ENCODE measurements around the gene S1PR3.

S1PR3 gene

DNA sequence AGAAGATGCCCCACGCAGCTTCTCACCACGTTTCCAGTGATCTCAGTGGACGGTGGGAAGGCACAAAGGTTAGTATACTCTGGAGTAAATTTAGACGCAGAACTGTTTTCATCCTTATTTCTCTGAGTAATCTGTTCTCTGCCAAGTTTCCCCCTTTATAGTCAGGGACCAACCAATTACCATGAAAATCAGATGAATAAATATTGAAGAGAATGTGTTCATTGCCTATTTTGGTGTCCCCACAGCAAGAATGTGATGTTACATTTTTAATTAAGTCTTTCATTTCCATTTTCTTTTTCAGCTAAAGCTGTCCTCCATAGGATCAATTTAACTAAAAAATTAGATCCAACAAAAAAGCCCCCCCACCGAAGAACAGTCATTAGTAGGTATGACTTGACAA, 41.4 kb downstream of the S1PR3 start:
- no peaks in the 10 kb centered on the region for H3K27me3 ChIP-seq (ENCODE audit: control insufficient read depth, insufficient read depth, low read length)
- no peak overlapping the region for H3K27ac ChIP-seq (ENCODE audit: low read length)
- H3K9me3 ChIP-seq (ENCODE audit: control insufficient read depth, low read depth, low read length), result peaks cover 6% of the 10 kb centered on the region
- H3K9ac ChIP-seq (ENCODE audit: low read length), result no peak overlapping the region
- no peaks in the 10 kb centered on the region for H3K4me1 ChIP-seq (ENCODE audit: control insufficient read depth, low read depth, low read length)
- H3K4me3 ChIP-seq (ENCODE audit: low read length), result no peak overlapping the region
- H3K36me3 ChIP-seq (ENCODE audit: control insufficient read depth, low read depth, low read length), result no peaks in the 10 kb centered on the region

DNA sequence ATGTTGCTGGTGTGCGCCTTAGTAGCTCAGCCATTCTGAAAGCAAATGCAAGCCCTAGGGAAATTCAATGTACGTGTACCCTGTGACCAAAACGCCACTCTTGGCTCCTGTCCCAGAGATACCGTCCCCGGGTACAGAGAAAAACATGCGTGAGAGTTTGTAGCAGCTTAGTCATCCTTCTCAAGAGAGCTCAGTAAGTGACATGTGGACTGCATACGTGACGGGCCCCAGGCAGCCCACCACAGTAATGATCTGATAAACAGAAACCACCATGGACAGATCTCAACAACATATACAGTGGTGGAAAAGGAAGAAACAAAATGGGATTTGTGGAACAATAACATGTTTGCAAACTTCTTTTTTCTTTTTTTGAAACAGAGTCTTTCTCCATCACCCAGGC, 45.1 kb downstream of the S1PR3 start:
- H3K9ac ChIP-seq (ENCODE audit: low read length), result no peak overlapping the region
- no peak overlapping the region for H3K4me3 ChIP-seq (ENCODE audit: low read length)
- H3K27ac ChIP-seq (ENCODE audit: low read length), result no peak overlapping the region
- no peaks in the 10 kb centered on the region for H3K9me3 ChIP-seq (ENCODE audit: control insufficient read depth, low read depth, low read length)
- H3K36me3 ChIP-seq (ENCODE audit: control insufficient read depth, low read depth, low read length), result no peaks in the 10 kb centered on the region
- no peaks in the 10 kb centered on the region for H3K27me3 ChIP-seq (ENCODE audit: control insufficient read depth, insufficient read depth, low read length)
- no peaks in the 10 kb centered on the region for H3K4me1 ChIP-seq (ENCODE audit: control insufficient read depth, low read depth, low read length)

DNA sequence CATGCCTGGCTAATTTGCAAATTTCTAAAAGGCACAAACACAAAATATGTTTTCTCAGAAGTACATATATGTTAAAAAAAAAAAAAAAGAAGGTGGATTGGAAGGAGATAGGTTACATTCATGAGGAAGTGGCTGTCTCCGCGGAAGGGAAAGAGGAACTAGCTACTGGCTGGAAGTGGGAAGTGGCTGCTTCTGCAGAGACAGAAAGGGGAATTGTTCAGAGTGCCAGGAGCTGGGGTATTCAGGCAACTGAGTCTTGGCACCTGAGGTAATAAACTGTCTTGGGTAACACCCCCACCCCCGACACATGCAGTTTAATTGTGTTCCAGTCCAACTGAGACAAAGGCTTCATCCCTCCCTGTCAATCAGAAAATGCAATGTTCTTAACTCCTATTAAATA, 45.6 kb downstream of the S1PR3 start:
- no peaks in the 10 kb centered on the region for H3K4me1 ChIP-seq (ENCODE audit: control insufficient read depth, low read depth, low read length)
- no peaks in the 10 kb centered on the region for H3K27me3 ChIP-seq (ENCODE audit: control insufficient read depth, insufficient read depth, low read length)
- H3K36me3 ChIP-seq (ENCODE audit: control insufficient read depth, low read depth, low read length), result no peaks in the 10 kb centered on the region
- no peak overlapping the region for H3K9ac ChIP-seq (ENCODE audit: low read length)
- no peak overlapping the region for H3K27ac ChIP-seq (ENCODE audit: low read length)
- no peaks in the 10 kb centered on the region for H3K9me3 ChIP-seq (ENCODE audit: control insufficient read depth, low read depth, low read length)
- no peak overlapping the region for H3K4me3 ChIP-seq (ENCODE audit: low read length)

DNA sequence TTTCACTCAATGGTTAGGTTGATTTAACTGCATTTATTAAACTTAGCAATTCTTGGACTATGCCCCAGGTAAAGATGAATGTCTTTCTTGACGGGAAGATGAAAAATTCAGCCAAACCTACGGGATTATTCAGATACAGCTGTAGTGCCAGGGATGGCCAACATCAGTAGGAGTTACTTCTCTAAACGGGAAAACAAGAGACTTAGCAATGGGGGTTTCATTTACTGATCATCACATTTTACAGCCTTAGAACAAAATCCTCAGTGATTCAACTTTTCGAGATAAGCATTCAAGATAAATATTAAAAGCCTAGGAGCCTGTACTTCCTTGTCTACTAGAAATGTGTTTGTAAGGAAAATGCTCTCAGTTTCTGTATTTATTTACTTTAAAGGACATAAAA, 46.1 kb downstream of the S1PR3 start:
- Histone ChIP-seq H3K4me3 (ENCODE audit: low read length) (no peak overlapping the region), H3K9me3 (ENCODE audit: control insufficient read depth, low read depth, low read length) (no peaks in the 10 kb centered on the region), H3K27me3 (ENCODE audit: control insufficient read depth, insufficient read depth, low read length) (no peaks in the 10 kb centered on the region), H3K9ac (ENCODE audit: low read length) (no peak overlapping the region), H3K36me3 (ENCODE audit: control insufficient read depth, low read depth, low read length) (no peaks in the 10 kb centered on the region), H3K27ac (ENCODE audit: low read length) (no peak overlapping the region), H3K4me1 (ENCODE audit: control insufficient read depth, low read depth, low read length) (no peaks in the 10 kb centered on the region)

DNA sequence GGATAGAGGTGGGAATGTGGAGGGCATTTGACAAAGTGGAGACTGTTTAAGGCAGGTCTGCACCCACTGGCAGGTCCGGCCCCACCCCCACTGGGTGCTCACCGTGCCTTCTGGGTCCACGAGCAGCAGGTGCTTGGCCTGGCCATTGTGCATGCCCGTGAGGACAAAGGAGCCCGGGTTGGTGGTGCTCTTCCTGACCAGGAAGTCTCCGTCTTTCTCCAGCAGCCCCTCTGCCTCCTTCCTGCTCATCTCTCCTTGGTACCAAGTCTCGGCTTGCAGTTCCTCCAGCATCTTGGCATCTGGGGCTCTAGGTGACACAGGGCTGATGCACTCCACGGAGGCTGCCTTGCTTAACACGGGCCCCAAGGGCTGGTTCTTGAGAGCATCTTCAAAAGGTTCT, 46.6 kb downstream of the S1PR3 start:
- H3K4me3 ChIP-seq (ENCODE audit: low read length), result no peak overlapping the region
- H3K36me3 ChIP-seq (ENCODE audit: control insufficient read depth, low read depth, low read length), result no peaks in the 10 kb centered on the region
- no peak overlapping the region for H3K27ac ChIP-seq (ENCODE audit: low read length)
- H3K9me3 ChIP-seq (ENCODE audit: control insufficient read depth, low read depth, low read length), result no peaks in the 10 kb centered on the region
- H3K27me3 ChIP-seq (ENCODE audit: control insufficient read depth, insufficient read depth, low read length), result no peaks in the 10 kb centered on the region
- no peak overlapping the region for H3K9ac ChIP-seq (ENCODE audit: low read length)
- H3K4me1 ChIP-seq (ENCODE audit: control insufficient read depth, low read depth, low read length), result no peaks in the 10 kb centered on the region

DNA sequence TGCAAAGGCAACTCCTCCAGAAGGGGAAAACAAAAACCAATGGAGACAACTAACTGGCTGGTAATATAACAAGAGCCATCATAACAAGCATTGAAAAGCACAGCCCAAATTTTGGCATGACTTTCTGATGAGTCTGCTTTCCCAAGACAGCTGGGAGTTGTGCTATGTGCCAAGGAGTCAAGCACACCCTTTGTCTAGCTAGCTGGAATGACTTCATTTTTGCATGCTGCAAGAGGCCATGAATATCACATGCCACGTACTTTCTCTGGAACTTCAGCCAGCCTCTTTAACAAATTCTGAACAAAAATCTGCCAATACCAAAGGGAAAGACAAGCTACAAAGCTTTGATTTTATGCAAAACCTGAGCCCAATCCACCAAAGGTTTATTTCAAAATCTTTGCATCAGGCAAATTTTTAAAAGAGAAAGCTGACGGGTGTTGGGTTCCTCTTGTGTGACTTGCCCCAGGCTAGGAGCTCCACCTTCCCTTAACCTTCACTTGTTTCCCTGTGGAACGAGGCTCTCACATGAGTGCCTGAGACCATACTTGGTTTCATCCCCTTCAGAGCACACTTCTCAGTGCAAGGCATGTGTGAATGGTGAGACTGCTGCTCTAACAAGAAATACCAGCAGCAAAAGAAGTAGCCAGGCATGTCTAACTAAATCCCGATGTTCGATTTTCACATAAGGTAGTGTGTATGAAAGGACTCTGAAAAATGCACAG, 47.3 kb downstream of the S1PR3 start:
- no peak overlapping the region for H3K27ac ChIP-seq (ENCODE audit: low read length)
- no peak overlapping the region for H3K9ac ChIP-seq (ENCODE audit: low read length)
- no peak overlapping the region for H3K4me3 ChIP-seq (ENCODE audit: low read length)
- H3K9me3 ChIP-seq (ENCODE audit: control insufficient read depth, low read depth, low read length), result no peaks in the 10 kb centered on the region
- H3K36me3 ChIP-seq (ENCODE audit: control insufficient read depth, low read depth, low read length), result no peaks in the 10 kb centered on the region
- H3K4me1 ChIP-seq (ENCODE audit: control insufficient read depth, low read depth, low read length), result no peaks in the 10 kb centered on the region
- H3K27me3 ChIP-seq (ENCODE audit: control insufficient read depth, insufficient read depth, low read length), result no peaks in the 10 kb centered on the region

DNA sequence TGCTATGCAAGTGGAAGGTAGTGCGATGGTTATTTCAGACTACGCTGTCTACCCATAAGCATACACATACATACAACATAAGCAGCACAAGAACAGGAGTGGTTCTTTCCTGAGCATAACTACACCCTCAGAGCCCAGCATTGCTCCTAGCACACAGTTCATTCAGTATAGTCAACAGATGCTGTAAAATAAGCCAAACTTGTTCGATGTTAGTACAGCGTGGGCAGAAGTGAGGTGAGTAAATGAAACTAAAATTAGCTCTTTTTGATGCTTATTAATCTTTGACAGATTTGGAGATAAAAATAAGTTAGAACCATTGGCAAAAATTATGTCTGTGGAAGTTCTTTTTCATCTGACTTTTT, 47.8 kb downstream of the S1PR3 start:
- Histone ChIP-seq H3K27me3 (ENCODE audit: control insufficient read depth, insufficient read depth, low read length) (no peaks in the 10 kb centered on the region), H3K4me3 (ENCODE audit: low read length) (no peak overlapping the region), H3K4me1 (ENCODE audit: control insufficient read depth, low read depth, low read length) (no peaks in the 10 kb centered on the region), H3K27ac (ENCODE audit: low read length) (no peak overlapping the region), H3K9me3 (ENCODE audit: control insufficient read depth, low read depth, low read length) (no peaks in the 10 kb centered on the region), H3K36me3 (ENCODE audit: control insufficient read depth, low read depth, low read length) (no peaks in the 10 kb centered on the region), H3K9ac (ENCODE audit: low read length) (no peak overlapping the region)

DNA sequence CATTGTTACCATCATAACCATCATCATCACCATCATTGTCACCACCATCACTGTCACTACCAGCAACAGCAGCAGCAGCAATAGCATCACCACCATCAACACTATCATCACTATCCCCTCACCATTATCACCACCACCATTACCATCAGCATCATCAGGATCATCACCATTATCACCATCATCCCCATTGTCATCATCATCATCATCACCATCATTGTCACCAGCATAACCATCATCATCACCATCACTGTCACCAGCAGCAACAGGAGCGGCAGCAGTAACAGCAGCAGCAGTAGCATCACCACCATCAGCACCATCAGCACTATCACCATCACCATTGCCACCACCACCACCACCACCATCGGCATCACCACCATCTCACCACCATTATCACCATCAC, 48.4 kb downstream of the S1PR3 start:
- no peaks in the 10 kb centered on the region for H3K9me3 ChIP-seq (ENCODE audit: control insufficient read depth, low read depth, low read length)

DNA sequence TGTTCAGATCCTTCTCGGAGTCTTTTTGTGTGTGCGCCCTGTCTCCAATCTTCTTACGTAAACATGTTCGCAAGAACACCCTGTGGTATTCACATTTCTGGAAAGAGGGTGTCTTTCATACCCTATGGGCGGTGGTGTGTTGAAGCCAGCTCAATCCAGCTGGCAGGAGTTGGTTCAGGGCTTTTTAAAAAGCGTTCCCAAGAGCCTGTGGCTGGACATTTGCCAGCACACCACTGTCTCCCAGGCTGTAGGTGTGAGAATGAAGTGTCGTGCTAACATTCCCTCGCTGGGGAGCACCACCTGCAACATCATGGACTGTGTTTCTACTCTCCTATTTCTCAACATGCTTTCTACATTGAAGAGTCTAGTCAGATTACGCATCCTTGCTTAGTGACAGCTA, 51.7 kb downstream of the S1PR3 start:
- Histone ChIP-seq H3K9me3 (ENCODE audit: control insufficient read depth, low read depth, low read length) (no peaks in the 10 kb centered on the region), H3K27ac (ENCODE audit: low read length) (no peak overlapping the region), H3K9ac (ENCODE audit: low read length) (no peak overlapping the region), H3K4me3 (ENCODE audit: low read length) (no peak overlapping the region), H3K36me3 (ENCODE audit: control insufficient read depth, low read depth, low read length) (no peaks in the 10 kb centered on the region), H3K27me3 (ENCODE audit: control insufficient read depth, insufficient read depth, low read length) (no peaks in the 10 kb centered on the region), H3K4me1 (ENCODE audit: control insufficient read depth, low read depth, low read length) (no peaks in the 10 kb centered on the region)

More for the DNA sequence above, 48.4 kb downstream of the S1PR3 start:
- Histone ChIP-seq H3K27ac (ENCODE audit: low read length) (no peak overlapping the region), H3K36me3 (ENCODE audit: control insufficient read depth, low read depth, low read length) (no peaks in the 10 kb centered on the region), H3K27me3 (ENCODE audit: control insufficient read depth, insufficient read depth, low read length) (no peaks in the 10 kb centered on the region), H3K9ac (ENCODE audit: low read length) (no peak overlapping the region), H3K4me3 (ENCODE audit: low read length) (no peak overlapping the region), H3K4me1 (ENCODE audit: control insufficient read depth, low read depth, low read length) (no peaks in the 10 kb centered on the region)

DNA sequence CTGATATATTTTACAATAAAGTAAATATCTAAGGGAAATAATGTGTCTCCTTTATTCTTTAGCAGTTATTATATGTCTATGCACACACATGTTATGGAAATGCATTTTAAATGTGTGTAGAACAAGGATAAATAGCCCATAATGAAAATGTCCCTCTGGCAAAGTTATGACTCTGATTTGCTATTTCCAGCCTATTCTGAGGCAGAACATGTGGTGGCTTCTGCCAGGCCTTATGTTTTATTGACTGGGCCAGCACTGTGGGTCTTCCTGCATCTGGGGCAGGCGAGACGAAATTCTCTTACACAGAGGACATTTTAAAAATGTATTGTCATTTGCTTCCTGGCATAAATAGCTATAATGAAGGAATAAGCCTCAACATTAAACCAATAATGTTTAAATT, 52.8 kb downstream of the S1PR3 start:
- no peak overlapping the region for H3K27ac ChIP-seq (ENCODE audit: low read length)
- H3K9me3 ChIP-seq (ENCODE audit: control insufficient read depth, low read depth, low read length), result no peaks in the 10 kb centered on the region
- H3K36me3 ChIP-seq (ENCODE audit: control insufficient read depth, low read depth, low read length), result no peaks in the 10 kb centered on the region
- H3K4me1 ChIP-seq (ENCODE audit: control insufficient read depth, low read depth, low read length), result no peaks in the 10 kb centered on the region
- H3K9ac ChIP-seq (ENCODE audit: low read length), result no peak overlapping the region
- H3K27me3 ChIP-seq (ENCODE audit: control insufficient read depth, insufficient read depth, low read length), result no peaks in the 10 kb centered on the region
- no peak overlapping the region for H3K4me3 ChIP-seq (ENCODE audit: low read length)

DNA sequence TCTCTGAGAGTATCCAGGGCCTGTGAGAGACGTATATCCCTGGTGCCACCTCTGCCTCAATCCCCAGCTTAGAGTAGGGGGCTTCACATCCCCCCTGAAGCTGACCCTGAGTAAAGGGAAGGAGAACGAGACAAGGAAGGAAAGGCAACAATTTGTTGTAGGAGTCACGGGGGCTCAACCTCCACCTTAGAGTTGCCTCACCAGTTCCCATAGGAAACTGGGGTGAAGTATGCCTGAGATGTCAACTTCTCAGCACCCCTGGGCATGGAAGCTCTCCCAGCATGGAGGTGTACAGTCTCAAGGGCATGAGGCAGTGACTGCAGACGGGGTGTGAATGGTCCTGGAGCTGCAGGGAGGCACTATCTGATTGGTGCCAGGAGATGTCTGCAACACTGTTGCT, 53.6 kb downstream of the S1PR3 start:
- H3K4me1 ChIP-seq (ENCODE audit: control insufficient read depth, low read depth, low read length), result no peaks in the 10 kb centered on the region
- no peak overlapping the region for H3K4me3 ChIP-seq (ENCODE audit: low read length)
- H3K9ac ChIP-seq (ENCODE audit: low read length), result no peak overlapping the region
- H3K36me3 ChIP-seq (ENCODE audit: control insufficient read depth, low read depth, low read length), result no peaks in the 10 kb centered on the region
- no peaks in the 10 kb centered on the region for H3K27me3 ChIP-seq (ENCODE audit: control insufficient read depth, insufficient read depth, low read length)
- no peaks in the 10 kb centered on the region for H3K9me3 ChIP-seq (ENCODE audit: control insufficient read depth, low read depth, low read length)
- H3K27ac ChIP-seq (ENCODE audit: low read length), result no peak overlapping the region

DNA sequence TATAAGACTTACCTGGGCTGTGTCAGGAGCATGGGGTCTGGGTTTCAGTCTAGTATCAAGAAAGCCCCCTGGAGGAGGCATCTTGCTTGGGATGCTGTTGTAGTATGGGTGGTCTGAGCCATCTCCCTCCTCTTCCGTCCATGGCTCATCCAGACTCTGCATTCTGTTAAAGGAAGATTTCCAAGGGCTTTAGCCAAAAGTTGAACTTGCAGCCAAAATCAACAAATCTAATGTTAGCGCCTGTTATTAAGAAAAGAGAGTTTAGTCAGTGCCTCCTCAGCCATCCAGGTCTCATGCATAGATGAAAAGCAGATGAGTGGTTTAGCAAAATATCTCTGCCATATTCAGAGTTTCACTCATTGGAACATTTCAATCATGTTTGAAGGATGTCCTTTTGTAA, 55.6 kb downstream of the S1PR3 start:
- Histone ChIP-seq H3K4me1 (ENCODE audit: control insufficient read depth, low read depth, low read length) (no peaks in the 10 kb centered on the region), H3K9me3 (ENCODE audit: control insufficient read depth, low read depth, low read length) (no peaks in the 10 kb centered on the region), H3K9ac (ENCODE audit: low read length) (no peak overlapping the region), H3K27me3 (ENCODE audit: control insufficient read depth, insufficient read depth, low read length) (no peaks in the 10 kb centered on the region), H3K4me3 (ENCODE audit: low read length) (no peak overlapping the region), H3K27ac (ENCODE audit: low read length) (no peak overlapping the region), H3K36me3 (ENCODE audit: control insufficient read depth, low read depth, low read length) (no peaks in the 10 kb centered on the region)
